GM19438 (cell line): ENCODE results near the gene AMN.

Source experiments
- ATAC-seq: cut with Tn5 transposase; IDR thresholded peaks from one replicate; pipeline ENCODE4 v1.9.1; 2021; ENCODE audit warnings: low read depth; ENCODE audit not compliant: unreplicated experiment

AMN gene

GRCh38 chr14:102941419-102942011, 19.1 kb downstream of the AMN start:
- no peak for ATAC-seq

- no peak for ATAC-seq
These were observed 19.6 kb downstream of the AMN start for GRCh38 chr14:102942069-102942468.

- no peak for ATAC-seq
These were observed 21.0 kb downstream of the AMN start for GRCh38 chr14:102943454-102943853.

GRCh38 chr14:102943979-102944378, 21.5 kb downstream of the AMN start:
- no peak for ATAC-seq

- no peak for ATAC-seq
These were observed 22.2 kb downstream of the AMN start for GRCh38 chr14:102944448-102945330.

GRCh38 chr14:102945346-102946130, 23.1 kb downstream of the AMN start:
- no peak for ATAC-seq

- ATAC-seq, result no peak
These were observed 25.0 kb downstream of the AMN start for GRCh38 chr14:102947321-102948103.

- no peak for ATAC-seq
These were observed 26.2 kb downstream of the AMN start for GRCh38 chr14:102948698-102949061.

- no peak for ATAC-seq
These were observed 26.8 kb downstream of the AMN start for GRCh38 chr14:102949062-102949800.

- no peak for ATAC-seq
These were observed 27.5 kb downstream of the AMN start for GRCh38 chr14:102949801-102950451.

GRCh38 chr14:102951034-102951433, 28.6 kb downstream of the AMN start:
- ATAC-seq, result no peak

GRCh38 chr14:102951799-102952198, 29.3 kb downstream of the AMN start:
- ATAC-seq, result no peak

GRCh38 chr14:102952276-102952675, 29.8 kb downstream of the AMN start:
- no peak for ATAC-seq

- ATAC-seq, result no peak
These were observed 30.6 kb downstream of the AMN start for GRCh38 chr14:102953100-102953499.

- no peak for ATAC-seq
These were observed 31.8 kb downstream of the AMN start for GRCh38 chr14:102954081-102954789.

GRCh38 chr14:102955636-102956408, 33.4 kb downstream of the AMN start:
- no peak for ATAC-seq

GRCh38 chr14:102957222-102957621, 34.8 kb downstream of the AMN start:
- ATAC-seq, result no peak

GRCh38 chr14:102958461-102958860, 36.0 kb downstream of the AMN start:
- ATAC-seq, result no peak
